ENCODE results near the gene MBIP. TPM values are rescaled to one million over a fixed set of nuclear protein-coding genes. Genes with fewer than 3 reads are reported as not detected.

MBIP gene
- total RNA-seq, 1 donor from 2014 or later, result 41.5 TPM

DNA sequence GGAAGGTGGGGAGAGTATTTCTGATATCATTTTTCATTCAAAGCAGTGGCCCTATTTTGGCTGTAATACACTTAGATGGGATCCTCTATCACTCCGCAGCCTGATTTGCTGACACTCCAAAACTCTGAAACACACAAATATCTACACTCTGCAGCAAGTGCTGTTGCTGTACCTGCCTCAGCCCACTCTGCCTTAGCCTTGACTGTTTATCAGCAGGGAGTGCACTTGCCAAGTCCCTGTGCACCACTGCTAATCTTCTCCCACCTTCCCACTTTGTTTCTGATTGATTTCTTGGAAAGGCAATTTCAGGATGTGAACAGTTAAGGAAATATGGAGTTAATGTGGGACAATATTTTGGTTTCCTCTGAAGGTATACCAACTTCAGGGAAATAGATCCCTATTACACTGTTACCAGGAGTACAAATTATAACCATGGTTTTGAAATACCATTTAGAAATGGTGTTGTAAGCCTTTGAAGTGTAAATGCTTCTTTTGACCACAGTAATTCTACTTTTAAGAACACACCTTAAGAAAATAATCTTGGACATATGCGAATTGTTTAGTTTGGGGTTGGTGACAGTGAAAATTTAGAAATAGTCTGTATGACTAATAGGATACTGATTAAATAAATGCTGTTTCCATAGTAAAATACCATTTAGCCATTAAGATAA lies 59.3 kb downstream of the MBIP start:
- no peaks in the 10 kb centered on the region for H3K4me1 Mint-ChIP-seq
- H3K36me3 Mint-ChIP-seq, result no peaks in the 10 kb centered on the region
- TF ChIP-seq, protein P1, sequence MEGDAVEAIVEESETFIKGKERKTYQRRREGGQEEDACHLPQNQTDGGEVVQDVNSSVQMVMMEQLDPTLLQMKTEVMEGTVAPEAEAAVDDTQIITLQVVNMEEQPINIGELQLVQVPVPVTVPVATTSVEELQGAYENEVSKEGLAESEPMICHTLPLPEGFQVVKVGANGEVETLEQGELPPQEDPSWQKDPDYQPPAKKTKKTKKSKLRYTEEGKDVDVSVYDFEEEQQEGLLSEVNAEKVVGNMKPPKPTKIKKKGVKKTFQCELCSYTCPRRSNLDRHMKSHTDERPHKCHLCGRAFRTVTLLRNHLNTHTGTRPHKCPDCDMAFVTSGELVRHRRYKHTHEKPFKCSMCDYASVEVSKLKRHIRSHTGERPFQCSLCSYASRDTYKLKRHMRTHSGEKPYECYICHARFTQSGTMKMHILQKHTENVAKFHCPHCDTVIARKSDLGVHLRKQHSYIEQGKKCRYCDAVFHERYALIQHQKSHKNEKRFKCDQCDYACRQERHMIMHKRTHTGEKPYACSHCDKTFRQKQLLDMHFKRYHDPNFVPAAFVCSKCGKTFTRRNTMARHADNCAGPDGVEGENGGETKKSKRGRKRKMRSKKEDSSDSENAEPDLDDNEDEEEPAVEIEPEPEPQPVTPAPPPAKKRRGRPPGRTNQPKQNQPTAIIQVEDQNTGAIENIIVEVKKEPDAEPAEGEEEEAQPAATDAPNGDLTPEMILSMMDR (IDR thresholded peaks at IDR 0.05; ENCODE audit: unreplicated experiment), result no peak
- no peaks in the 10 kb centered on the region for H3K9me3 Mint-ChIP-seq
- H3K27me3 Mint-ChIP-seq (ENCODE audit: low read depth), result peaks cover 20% of the 10 kb centered on the region
- no peak overlapping the region for H3K4me3 Mint-ChIP-seq
- H3K27ac Mint-ChIP-seq, result no peak overlapping the region
- no peak for DNase-seq (ENCODE audit: low spot score in 2 of 2, unreplicated experiment in 2 of 2)

DNA sequence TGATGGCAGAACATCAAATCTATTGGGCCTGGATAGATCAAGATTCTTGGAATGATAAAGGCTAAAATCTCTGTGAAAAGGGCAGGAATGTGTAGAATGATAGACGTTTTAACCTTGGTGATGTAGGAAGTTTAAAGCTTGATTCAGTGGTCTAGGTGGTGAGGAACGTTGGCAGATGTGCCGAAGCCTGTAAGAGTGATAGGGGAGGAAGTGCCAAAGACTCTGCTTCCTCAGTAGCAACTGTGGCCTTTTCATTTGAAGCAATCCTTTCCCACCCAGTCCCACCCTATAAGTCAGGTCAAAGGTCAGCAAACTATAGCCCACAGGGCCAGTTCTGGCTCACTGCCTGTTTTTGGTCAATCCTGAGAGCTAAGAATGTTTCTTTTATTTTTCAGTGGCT lies 62.2 kb downstream of the MBIP start:
- Mint-ChIP-seq H3K27ac (no peak overlapping the region), H3K4me1 (no peaks in the 10 kb centered on the region), H3K9me3 (no peaks in the 10 kb centered on the region), H3K4me3 (no peak overlapping the region), H3K36me3 (no peaks in the 10 kb centered on the region), H3K27me3 (ENCODE audit: low read depth) (peaks cover 11% of the 10 kb centered on the region)
- DNase-seq (ENCODE audit: low spot score in 2 of 2, unreplicated experiment in 2 of 2), result no peak
- TF ChIP-seq, protein P1 (IDR thresholded peaks at IDR 0.05; ENCODE audit: unreplicated experiment), result no peak

DNA sequence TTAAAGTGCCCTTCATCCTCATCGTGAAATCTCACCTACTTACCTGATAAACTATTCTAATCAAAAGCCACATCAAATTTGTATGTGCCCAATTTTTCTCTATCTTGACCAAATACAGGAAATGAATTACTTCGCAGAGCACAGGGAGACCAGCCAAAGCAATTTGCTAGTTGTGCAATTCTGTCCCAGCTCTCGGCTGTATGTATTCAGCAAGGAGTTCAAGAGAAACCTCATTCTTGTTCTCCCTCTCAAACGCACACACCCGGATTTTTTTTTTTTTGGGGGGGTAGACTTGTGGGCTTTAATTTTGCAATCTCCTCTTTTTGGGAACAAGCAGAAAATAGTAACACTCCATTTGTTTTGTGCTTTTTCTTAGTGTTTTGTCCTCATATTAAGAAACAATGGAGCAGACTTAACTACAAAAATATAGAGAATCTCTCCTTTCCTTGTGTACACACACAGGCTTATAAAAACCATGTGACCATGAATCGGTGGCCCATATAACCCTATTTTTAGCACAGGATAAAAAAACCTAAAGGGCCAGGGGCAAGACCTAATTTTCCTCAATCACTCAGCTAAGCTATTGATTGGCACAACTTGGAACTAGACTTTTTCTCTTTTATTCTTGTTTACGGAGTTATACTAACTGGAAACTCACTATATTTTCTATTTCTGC lies 64.2 kb downstream of the MBIP start:
- H3K4me1 Mint-ChIP-seq, result no peaks in the 10 kb centered on the region
- no peak for DNase-seq (ENCODE audit: low spot score in 2 of 2, unreplicated experiment in 2 of 2)
- no peaks in the 10 kb centered on the region for H3K9me3 Mint-ChIP-seq
- H3K27ac Mint-ChIP-seq, result no peak overlapping the region
- TF ChIP-seq, protein P1 (IDR thresholded peaks at IDR 0.05; ENCODE audit: unreplicated experiment), result no peak
- no peak overlapping the region for H3K4me3 Mint-ChIP-seq
- H3K36me3 Mint-ChIP-seq, result no peaks in the 10 kb centered on the region
- H3K27me3 Mint-ChIP-seq (ENCODE audit: low read depth), result peaks cover 9% of the 10 kb centered on the region

DNA sequence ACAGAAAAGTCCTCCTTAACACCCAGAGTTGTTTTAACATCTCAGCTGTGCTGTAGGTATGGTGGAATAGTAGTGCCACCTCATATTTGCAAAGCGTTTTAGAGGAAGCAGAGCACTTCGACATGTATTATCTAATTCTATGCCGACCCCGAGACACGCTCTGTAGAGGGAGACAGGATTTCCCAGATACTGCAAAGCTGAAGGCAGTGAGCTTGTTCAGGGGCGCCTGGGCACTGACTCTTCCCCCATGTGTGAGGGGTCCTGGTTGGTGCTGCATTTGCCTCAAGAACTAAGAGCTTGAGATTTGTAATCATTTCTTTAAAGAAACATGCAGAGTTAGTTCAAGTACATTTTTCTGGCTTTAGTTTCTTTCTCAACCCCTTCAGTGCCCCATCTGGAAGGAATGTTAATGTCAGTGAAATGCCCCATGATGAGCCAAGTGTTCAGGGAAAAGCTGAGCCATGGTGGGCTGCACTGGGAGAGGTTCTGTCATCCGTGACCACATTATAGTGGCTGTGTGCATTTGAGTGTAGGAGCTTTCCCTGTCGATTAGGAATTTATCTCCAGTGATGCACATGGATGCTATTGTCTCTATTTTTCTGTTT lies 66.3 kb downstream of the MBIP start:
- no peak overlapping the region for H3K27ac Mint-ChIP-seq
- no peaks in the 10 kb centered on the region for H3K4me1 Mint-ChIP-seq
- peaks cover 5% of the 10 kb centered on the region for H3K27me3 Mint-ChIP-seq (ENCODE audit: low read depth)
- TF ChIP-seq, protein P1 (IDR thresholded peaks at IDR 0.05; ENCODE audit: unreplicated experiment), result no peak
- no peaks in the 10 kb centered on the region for H3K9me3 Mint-ChIP-seq
- no peaks in the 10 kb centered on the region for H3K36me3 Mint-ChIP-seq
- no peak for DNase-seq (ENCODE audit: low spot score in 2 of 2, unreplicated experiment in 2 of 2)
- no peak overlapping the region for H3K4me3 Mint-ChIP-seq

Other genes starting within 250 kb of the MBIP start
- not detected in 3 replicates for gene PTCSC3, start 143.9 kb downstream of the MBIP start, total RNA-seq
- not detected in 3 replicates for gene NKX2-1, start 199.6 kb upstream of the MBIP start, total RNA-seq

All from mesothelial cell of epicardium (in vitro differentiated cells).